ENCODE results near the gene CMPK2.

Gene CMPK2

DNA sequence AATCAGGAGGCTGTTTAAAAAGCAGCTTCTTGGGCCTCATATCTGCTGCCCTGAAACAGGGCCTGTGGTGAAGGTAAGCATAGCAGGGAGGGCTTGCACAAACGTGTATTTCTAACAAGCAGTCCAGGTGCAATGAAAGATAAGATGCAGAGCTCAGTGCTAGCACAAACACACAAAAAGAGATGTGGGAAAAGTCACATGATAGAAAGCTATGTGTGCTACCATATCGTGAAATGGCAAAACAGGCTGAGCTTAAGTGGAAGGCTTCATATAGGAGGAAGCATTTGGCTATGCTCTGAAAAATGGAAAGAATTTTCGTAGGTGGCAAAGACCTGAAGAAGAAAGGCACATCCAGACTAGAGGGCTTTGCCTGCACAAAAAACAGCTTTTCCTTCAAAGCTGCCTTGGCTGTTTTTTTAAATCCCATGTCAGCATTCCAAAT lies 22.1 kb upstream of the CMPK2 start:
- DNase-seq (ENCODE audit: low read depth) = no peak
- TF ChIP-seq, protein P1, sequence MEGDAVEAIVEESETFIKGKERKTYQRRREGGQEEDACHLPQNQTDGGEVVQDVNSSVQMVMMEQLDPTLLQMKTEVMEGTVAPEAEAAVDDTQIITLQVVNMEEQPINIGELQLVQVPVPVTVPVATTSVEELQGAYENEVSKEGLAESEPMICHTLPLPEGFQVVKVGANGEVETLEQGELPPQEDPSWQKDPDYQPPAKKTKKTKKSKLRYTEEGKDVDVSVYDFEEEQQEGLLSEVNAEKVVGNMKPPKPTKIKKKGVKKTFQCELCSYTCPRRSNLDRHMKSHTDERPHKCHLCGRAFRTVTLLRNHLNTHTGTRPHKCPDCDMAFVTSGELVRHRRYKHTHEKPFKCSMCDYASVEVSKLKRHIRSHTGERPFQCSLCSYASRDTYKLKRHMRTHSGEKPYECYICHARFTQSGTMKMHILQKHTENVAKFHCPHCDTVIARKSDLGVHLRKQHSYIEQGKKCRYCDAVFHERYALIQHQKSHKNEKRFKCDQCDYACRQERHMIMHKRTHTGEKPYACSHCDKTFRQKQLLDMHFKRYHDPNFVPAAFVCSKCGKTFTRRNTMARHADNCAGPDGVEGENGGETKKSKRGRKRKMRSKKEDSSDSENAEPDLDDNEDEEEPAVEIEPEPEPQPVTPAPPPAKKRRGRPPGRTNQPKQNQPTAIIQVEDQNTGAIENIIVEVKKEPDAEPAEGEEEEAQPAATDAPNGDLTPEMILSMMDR (conservative IDR thresholded peaks at IDR 0.05; ENCODE audit: low read depth, low read length) = no peak
- H3K4me3 ChIP-seq (ENCODE audit: low read length) = no peak overlapping the region

DNA sequence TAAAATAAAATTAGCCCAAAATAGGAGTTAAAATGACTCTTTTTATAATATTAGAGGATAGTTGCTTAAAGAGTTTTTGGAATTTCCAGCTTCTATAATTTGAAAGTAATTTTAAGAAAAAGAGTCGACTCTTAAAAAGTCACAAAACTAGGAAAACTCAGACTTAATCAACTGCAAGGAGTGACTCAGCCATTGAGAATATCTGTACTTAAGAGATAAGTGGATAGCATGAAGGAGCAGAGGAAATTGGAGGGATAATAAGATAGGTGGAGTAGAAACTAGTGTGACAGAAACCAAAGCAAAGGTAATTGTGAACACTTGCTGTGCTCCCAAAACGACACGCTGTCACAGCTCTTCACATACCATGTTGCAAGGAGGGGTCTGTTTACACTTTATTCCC lies 20.3 kb upstream of the CMPK2 start:
- no peak overlapping the region for H3K4me3 ChIP-seq (ENCODE audit: low read length)
- TF ChIP-seq, protein P1 (conservative IDR thresholded peaks at IDR 0.05; ENCODE audit: low read depth, low read length) = no peak

GRCh38 chr2:6885551-6885950 lies 19.8 kb upstream of the CMPK2 start:
- DNase-seq (ENCODE audit: low read depth) = no peak
- H3K4me3 ChIP-seq (ENCODE audit: low read length) = no peak overlapping the region
- TF ChIP-seq, protein P1 (conservative IDR thresholded peaks at IDR 0.05; ENCODE audit: low read depth, low read length) = no peak

More for the DNA sequence above, 20.3 kb upstream of the CMPK2 start:
- DNase-seq (ENCODE audit: low read depth) = no peak

DNA sequence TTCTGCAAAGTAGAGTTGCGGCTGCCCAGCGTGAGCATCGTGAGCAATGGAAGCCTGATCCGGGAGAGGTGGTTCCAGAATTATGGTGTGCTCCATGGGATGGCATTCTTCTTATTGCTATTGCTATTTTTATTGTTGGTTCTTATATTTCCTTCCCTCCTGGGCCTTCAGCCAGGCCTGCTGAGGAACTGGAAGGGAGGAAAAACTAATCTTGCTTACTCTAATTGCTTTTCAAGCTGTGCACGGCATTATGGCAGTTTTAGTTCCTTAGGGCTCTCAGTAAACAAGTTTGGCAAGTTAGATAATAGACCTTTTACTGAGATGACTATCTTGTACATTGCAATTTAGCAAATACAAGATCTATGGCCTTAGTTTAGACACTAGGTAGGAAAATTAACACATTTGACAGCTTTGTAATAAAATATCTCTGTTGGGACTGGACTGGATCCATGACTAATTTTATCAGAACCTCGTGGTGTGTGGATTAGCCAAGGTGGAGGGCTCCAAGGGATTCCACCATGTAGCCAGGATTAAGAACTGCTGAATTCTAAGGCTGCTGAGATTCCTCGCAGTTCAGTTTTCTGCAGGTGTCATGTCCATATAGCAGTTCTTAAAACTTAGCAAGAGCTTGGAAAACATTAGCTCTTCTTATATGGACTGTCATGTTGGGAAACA lies 17.9 kb upstream of the CMPK2 start:
- TF ChIP-seq, protein P1 (conservative IDR thresholded peaks at IDR 0.05; ENCODE audit: low read depth, low read length) = no peak
- peak; percentile 22 for DNase-seq (ENCODE audit: low read depth)
- H3K4me3 ChIP-seq (ENCODE audit: low read length) = no peak overlapping the region

- TF ChIP-seq, protein P1 (conservative IDR thresholded peaks at IDR 0.05; ENCODE audit: low read depth, low read length) = no peak
- DNase-seq (ENCODE audit: low read depth) = no peak
- H3K4me3 ChIP-seq (ENCODE audit: low read length) = no peak overlapping the region
Observed at GRCh38 chr2:6881516-6881915, 15.8 kb upstream of the CMPK2 start.

GRCh38 chr2:6881046-6881445 lies 15.3 kb upstream of the CMPK2 start:
- TF ChIP-seq, protein P1 (conservative IDR thresholded peaks at IDR 0.05; ENCODE audit: low read depth, low read length) = no peak
- no peak overlapping the region for H3K4me3 ChIP-seq (ENCODE audit: low read length)
- DNase-seq (ENCODE audit: low read depth) = no peak

DNA sequence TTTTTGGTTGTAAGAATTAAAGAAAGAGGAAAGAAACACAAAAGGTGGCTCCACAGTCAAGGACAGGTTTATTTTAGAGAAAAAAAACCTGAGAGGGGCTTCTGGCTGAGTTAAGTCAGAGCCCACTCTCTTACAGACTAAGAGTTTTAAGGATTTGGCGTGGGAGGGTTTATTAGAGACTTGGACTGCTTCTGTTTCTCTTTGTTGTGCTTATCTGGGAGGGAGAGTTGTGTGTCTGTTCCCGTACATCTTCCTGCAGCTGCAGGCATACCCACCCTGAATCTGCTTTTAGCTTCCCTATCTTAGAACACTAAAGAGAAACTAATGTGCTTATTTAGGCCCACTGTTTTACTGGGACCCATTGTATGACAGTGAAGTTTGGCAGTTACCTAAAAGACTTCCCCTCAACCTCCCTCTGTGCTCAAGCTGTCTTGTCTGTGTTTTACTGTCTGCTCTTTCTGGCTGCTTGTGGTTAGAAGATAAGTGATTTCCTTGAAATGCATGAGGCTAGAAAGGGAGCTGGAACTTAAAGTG lies 14.6 kb upstream of the CMPK2 start:
- TF ChIP-seq, protein P1 (conservative IDR thresholded peaks at IDR 0.05; ENCODE audit: low read depth, low read length) = no peak
- no peak overlapping the region for H3K4me3 ChIP-seq (ENCODE audit: low read length)
- DNase-seq (ENCODE audit: low read depth) = no peak
